GM18868 (cell line): ENCODE measurements around the gene PELO.
"Not testable (repeated sequence)": the region's sequence is repeated elsewhere in the genome, so short reads cannot be mapped to it uniquely, and the experiment has no call there.

Experiments used
- ATAC-seq: cut with Tn5 transposase; IDR thresholded peaks from one replicate; pipeline ENCODE4 v1.9.1; 2021; ENCODE audit warnings: mild to moderate bottlenecking, moderate library complexity; ENCODE audit not compliant: unreplicated experiment

Gene PELO

DNA sequence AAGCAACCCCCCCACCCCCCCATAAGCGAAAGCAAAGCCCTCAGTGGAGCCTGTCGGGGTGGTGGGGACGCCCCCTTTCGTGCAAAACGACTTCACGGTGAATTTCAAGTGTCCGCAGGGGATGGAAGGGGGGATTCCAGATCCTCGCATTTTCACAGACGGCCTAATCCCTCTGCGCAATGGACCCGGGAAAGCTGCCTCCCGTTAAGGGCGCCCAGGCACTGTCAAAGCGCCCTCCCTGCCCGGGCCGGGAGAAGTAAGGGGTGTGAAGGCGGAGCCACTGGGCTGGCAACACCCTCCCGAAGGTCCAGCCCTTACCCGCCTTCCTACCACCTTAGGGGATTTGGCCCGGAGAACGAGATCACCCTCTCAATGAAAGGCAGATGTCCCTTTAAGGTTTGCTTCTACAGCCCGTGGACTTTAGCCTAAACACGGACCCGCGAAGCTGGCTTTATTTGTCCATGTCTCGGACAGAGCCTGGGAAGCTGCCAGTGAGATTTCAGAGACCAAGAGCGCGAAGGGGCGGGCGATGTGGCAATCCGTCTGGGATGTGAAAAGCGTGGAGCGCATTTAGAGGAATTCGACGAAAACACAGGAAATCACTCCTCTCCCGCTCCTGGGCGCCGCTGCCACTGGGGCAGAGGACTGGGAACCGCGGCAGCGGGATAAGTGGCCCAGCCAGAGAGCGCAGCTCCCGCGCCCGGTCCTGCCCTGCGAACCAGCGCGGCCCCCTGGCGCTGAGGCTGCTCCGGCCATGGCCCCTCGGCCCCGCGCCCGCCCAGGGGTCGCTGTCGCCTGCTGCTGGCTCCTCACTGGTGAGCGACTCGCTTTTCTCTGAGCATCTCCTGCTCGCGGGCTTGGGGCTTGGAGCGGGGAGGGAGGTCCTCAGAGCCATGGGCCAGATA, at the start of gene PELO, which contains the start of gene ITGA1:
TSS of gene PELO (plus strand) at position 317 of the 905 bp plus-strand sequence. CDS start 12,479 bp downstream, outside the sequence.
TSS of gene ITGA1 (plus strand) at position 317 of the 905 bp plus-strand sequence. CDS start at position 755, 438 bp downstream.
- peak; percentile 77 for ATAC-seq

DNA sequence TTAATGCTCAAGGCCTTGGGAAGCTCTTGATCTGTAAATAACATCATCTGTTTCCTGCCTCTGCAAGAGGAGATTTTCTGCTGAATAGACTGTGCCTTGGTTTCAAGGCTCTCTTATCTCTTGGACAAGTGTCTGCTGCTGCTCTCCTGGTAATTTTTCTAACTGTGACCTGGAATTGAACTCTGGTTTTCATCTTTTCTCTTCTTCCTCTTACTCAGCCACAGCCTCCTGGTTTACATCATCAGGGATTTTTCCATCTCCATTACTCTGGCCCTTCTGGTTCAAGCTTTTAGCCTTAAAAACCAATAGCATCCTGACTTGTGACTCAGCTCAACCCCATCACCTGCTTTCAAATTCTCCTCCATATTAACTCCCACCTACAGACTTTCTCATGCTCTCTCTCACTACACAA, 49.6 kb upstream of the PELO start:
- peak; percentile 73 for ATAC-seq

DNA sequence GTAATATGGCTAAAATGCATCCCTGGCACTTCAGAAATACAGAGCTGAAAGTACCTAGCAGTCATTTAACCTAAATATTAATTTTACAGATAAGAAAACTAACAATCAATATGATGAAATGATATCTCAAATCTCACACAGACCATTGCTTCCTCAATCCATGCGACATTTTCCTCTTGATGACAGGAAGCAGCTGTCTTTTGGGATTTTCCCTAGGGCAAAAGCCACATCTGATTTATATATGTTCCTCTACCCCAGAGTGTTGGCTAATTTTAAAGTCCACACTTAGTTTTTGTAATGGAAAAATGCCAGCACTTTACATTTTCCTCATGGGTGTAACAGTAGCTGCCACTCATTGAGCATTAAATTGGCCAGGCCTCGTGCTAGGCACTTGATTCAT, 47.7 kb upstream of the PELO start:
- ATAC-seq: no peak

GRCh38 chr5:52743012-52743411, 44.7 kb upstream of the PELO start:
- ATAC-seq: no peak

DNA sequence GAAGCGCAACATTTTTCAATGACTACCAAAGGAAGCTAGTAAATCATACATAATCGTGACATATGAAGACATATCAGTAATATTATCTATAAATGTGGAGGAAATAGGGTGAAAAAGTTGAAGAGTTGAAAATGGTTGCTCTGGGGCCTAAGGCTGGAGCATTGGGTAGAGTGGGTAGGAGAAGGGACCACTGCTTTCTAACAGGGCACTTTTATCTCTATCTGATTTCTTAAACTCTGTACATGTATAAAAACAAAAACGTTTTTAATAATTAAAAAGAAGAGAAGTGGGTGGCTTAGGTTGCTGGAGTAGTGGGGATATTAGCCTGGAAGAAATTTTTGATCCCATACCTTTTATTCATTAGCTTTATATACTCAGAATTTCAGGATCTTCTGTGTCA, 44.2 kb upstream of the PELO start:
- peak; percentile 8 for ATAC-seq

DNA sequence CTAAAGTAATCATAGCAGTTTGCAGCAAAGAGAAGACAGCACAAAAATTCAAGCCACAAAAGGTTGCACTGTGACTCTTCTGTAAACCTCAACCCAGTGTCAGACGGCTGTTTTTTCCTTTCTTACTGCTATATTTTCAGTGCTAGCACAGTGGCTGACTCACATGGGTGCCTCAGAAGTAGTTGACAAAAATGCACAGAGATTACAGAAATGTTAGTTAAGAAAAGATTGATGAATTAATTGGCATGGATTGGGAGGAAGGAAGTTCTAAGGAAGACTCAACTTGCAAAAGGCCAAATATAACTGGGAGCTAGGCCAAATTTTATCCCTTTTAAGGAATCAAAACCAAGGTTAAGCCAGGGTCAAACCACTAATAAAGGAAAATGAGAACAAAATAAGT, 43.7 kb upstream of the PELO start:
- peak; percentile 74 for ATAC-seq

- not testable (repeated sequence) for ATAC-seq
Measured at GRCh38 chr5:52744867-52745458, 42.8 kb upstream of the PELO start.

DNA sequence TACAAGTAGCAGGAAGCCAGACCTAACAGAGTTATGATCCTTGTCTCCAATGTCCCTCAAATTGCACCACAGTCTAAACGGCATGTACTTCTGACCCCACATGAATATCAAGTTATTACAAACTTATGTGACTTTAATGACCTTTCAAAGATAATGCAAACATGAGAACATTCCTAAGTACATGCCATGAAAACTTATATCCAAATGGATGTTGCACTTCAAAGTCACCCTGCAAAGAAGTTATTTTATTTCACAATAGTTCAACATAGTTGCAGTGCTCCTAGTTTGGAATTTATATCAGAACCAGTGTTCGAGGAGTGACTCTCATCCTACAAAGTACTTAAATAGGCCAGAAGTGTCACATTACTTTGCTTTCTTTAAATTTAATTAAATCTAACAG, 41.2 kb upstream of the PELO start:
- no peak for ATAC-seq

GRCh38 chr5:52748590-52748989, 39.1 kb upstream of the PELO start:
- ATAC-seq: no peak

DNA sequence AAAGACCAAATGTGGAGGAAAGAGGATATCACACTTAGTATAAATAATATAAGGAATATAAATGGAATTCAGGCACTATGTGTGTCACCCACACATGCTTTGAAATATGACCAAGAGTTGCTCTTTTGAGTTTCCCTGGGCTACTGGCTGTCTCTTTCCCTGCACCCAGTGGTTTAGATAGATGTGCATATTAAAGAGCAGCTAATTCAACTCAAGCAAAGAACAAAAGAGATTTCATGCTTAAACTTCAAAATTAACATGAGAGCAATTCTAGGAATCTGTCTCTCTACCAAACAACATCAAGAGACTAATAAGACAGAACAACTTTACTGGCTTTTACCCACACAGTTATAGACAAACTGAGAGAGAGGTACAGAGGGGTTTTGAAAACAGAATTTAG, 38.0 kb upstream of the PELO start:
- ATAC-seq: no peak

DNA sequence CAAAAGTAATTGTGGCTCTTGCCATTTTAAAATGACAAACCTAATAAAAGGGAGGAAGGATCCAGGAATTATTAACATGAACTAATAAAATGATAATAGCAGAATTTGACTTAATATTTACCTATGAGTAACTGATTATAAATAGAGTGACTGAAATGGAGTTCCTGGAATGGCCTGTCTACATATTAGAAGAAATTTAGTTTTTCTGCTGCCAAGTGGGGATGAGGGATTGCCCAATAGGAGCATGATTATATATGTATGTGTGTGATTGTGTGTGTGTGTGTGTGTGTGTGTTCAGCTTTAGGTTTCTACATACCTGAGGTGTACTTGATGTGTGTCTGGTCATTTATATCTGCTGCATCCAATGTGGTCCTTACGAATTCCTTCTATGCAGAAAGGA, 36.6 kb upstream of the PELO start:
- no peak for ATAC-seq

GRCh38 chr5:52754051-52754450, 33.7 kb upstream of the PELO start:
- ATAC-seq: no peak

DNA sequence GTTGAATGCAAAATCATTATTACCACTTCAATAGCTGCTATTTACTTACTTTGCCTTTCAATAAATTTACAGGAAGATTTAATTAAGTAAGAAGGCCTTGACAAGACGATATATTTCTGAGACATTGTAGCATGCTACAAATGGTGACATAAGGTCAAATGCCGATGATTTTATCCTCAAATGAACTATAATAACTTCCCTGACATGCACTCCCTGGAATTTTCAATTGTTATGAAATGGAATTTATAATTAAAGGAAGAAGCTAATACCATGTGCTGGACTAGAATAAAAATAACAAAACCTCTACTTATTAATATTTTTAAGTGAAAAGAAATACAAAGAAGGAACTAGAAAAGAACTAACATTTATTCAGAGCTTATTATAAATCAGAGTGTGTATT, 30.2 kb upstream of the PELO start:
- no peak for ATAC-seq

- ATAC-seq: no peak
Measured at GRCh38 chr5:52758014-52758413, 29.7 kb upstream of the PELO start.

GRCh38 chr5:52759331-52759730, 28.4 kb upstream of the PELO start:
- ATAC-seq: no peak

DNA sequence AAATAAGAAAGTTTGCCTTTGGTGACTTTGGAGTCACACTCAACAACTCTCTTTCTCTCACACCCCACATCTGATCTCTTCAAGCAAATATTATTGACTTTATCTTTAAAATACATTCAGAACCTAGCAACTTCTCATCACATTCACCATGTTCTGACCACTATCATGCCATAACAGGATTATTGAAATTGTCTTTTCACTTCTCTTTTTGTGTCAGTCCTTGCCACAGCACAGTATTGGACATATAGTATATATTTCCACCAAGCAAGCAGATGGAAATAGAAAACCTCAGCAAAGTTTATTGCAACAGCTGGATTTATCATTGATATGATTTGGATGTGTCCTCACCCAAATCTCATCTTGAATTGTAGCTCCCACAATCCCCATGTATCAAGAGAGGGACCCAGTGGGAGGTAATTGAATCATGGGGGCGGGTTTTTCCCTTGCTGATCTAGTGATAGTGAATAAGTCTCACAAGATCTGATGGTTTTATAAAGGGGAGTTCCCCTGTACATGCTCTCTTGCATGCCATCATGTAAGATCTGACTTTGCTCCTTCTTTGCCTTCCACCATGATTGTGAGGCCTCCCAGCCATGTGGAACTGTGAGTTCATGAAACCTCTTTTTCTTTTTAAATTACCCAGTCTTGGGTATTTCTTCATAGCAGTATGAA, 26.9 kb upstream of the PELO start:
- ATAC-seq: peak; percentile 79

GRCh38 chr5:52767217-52767743, 20.4 kb upstream of the PELO start:
- no peak for ATAC-seq

- peak; percentile 63 for ATAC-seq
Measured at GRCh38 chr5:52767766-52768480, 19.8 kb upstream of the PELO start.

GRCh38 chr5:52769061-52769460, 18.7 kb upstream of the PELO start:
- no peak for ATAC-seq

GRCh38 chr5:52770287-52770939, 17.3 kb upstream of the PELO start:
- no peak for ATAC-seq
